Fibroblast of skin of right biceps (primary cell): Measurements from ENCODE around the gene SMYD3.
A peak's percentile ranks its signal among the peaks of the same experiment; 100 is the strongest.
"Not testable (repeated sequence)": the region's sequence is repeated elsewhere in the genome, so short reads cannot be mapped to it uniquely, and the experiment has no call there.

Experiments used
- DNase-seq: peaks from one replicate; pipeline ENCODE4 v3.0.0-alpha.2; 2013

SMYD3 gene

DNA sequence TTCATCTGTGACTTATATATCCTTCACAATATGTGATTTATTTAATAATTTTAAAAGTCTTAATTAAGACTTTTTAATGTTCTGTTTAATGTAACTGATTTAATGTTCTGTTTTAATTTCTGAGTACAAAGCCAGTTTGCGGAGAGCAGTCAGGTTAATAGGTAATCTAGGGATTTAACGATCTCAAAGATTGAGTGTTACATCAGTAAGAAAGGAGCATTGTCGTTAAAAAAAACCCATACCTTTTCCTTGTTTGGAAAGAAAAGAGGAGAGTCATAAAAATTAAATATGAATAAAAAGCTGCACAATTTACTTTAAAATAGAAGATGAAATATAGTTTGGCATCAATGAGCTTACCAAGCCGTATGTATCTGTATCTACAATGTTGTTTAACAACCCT lies 730.9 kb downstream of the SMYD3 start:
- DNase-seq = no peak

- not testable (repeated sequence) for DNase-seq
Measured at GRCh38 chr1:245774931-245775330, 732.1 kb downstream of the SMYD3 start.

DNA sequence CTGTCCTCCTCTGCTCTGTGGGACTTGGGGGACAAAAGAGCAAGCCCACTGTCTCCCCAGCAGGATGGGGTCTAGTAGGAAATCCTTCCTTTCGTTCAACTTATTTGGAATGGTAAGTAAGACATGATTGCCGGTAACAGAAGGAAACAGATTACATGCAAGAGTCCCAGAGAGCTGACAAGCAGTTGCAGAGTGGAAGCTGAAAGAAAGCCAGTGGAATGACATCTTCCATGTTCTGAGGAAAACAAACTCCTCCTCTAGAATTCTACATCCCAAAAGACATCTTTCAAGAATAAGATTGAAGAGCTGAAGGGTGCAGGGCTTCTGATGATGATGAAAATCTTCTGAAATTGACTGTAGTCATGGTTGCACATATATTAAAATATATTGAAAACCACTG lies 732.9 kb downstream of the SMYD3 start:
- DNase-seq = no peak

DNA sequence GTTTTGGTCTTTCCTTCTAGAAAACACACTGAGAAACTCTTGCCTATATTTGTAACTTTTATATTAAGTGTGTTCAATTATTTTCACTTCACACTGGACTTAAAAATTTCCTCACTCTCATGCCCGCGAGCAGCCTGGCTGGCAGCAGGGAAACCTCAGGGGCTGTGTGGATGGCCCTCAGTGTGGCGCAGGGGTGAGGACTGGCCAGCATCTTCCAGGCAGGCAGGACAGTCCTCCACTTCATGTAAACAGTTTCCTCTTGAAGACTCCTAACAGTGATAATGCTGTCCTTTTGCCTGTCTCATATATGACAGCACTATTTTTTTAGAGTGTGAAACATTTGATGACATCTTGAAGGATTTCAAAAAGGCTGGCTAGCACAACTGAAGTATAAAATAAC lies 733.7 kb downstream of the SMYD3 start:
- no peak for DNase-seq

GRCh38 chr1:245772739-245773138 lies 734.3 kb downstream of the SMYD3 start:
- DNase-seq = no peak

DNA sequence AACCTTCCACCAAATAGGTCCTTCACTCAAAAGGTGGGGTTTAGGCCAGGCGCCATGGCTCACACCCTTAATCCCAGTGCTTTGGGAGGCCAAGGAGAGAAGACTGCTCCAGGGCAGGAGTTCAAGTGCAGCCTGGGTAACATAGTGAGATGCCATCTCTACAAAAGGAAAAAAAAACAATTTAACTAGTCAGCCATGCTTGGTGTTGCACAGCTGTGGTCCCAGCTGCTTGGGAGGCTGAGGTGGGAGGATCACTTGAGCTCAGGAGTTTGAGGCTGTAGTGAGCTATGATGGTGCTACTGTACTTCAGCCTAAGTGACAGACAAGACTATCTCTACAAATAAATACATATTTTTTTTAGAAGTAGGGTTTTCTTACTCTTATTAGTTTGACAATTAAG lies 734.8 kb downstream of the SMYD3 start:
- DNase-seq = no peak

GRCh38 chr1:245771511-245772281 lies 735.4 kb downstream of the SMYD3 start:
- peak; percentile 100 for DNase-seq

GRCh38 chr1:245770156-245770555 lies 736.9 kb downstream of the SMYD3 start:
- DNase-seq = peak; percentile 68

DNA sequence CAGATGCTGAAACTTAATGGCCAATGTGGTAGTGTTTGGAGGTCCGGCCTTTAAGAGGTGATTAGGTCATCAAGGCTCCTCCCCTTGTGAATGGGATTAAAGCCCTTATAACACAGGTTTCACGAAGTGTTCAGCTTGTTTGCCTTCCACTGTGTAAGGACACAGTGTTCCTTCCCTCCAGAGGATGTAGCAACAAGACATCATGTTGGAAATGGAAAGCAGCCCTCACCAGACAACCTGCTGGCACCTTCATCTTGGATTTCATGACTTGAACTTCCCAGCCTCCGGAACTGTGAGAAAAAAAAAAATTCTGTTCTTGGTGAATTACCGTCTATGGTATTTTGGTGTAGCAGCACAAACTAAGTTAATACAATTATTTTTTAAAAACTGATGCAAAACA lies 738.5 kb downstream of the SMYD3 start:
- DNase-seq = no peak

GRCh38 chr1:245765230-245766000 lies 741.7 kb downstream of the SMYD3 start:
- peak; percentile 93 for DNase-seq

GRCh38 chr1:245763873-245764331 lies 743.2 kb downstream of the SMYD3 start:
- DNase-seq = no peak

DNA sequence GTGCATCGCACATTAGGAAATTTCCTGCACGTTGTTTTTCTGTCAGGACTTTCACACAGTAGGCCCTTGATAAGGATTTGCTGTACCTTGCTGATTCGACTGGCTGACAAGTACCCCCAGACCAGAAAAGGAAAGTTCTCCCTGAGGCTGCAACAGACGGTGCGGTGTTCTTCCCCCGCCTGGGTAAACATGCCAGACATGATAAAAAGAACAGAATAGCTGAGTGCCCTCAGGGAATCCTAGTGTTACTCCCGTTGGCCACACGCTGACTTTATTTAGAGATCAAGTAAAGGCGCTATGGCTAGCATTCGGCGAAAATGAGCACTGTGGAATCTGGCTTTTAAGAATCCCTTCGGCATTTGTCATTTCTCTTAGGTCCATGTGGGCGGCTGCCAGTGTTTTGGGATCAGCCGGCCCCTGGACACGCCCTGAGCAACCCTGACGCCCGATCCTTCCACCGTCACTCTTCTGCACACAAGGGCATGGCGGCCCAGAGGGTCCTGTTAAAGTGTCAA lies 744.6 kb downstream of the SMYD3 start:
- DNase-seq = no peak

GRCh38 chr1:245760301-245760700 lies 746.8 kb downstream of the SMYD3 start:
- no peak for DNase-seq

DNA sequence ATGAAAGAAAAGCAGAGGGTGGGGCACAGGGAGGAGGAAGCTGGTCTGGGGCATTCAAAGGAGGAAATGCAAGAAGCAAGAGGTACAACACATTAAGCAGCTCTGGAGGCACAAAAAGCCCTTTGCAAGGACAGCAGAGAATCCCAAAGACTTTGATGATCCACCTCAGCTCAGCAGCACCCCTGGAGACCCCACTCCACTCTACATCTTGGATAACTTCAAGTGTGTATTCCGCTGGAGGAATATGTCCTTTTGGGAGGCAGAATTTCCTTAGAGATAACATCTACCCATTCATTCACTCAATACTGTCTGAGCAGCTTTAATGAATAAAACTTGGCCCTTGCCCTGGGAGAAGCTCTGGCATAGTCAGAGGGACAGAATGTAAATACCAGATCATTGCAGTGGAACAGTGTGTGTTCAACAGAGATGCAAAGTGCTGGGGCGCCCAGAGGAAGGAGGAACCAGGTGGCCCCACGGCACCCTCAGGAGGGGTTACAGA lies 752.6 kb downstream of the SMYD3 start:
- DNase-seq = no peak

DNA sequence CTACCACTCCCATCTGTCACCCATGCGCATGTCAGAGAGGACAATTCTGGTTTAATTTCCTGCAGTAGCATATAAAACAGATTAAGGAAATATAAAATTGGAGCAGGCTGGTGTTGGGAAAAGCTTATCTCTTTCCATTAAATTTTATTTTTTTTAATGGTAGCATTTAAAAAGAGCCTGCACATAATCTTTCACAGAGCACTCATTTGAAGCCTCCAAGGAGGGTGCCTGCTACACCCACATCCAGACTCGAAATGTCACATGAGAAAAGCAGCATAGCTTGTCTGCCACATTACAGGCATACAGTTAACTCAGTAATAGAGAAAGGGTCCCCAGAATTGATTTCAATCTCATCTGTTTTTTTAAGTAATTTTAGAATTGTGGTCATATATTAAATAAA lies 753.3 kb downstream of the SMYD3 start:
- DNase-seq = no peak

DNA sequence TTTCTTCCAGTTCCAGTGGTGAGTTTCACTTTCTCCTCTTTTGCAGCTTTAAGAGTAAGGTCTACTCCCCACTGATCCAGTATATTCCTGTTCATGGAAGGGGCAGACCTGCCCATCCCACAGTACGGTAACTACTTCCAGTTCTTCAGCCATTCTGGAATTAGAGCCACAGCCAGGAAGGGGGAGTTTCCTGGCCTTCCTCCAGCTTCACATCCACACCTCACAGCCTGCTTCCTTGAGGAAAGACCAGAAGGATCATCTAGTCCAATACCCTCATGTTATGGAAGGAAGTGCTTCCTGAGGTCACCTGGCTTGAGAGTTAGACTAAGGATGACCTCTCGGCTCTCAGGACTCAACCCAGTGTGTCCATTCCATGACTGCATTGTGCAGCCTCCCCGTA lies 754.5 kb downstream of the SMYD3 start:
- DNase-seq = peak; percentile 47

- peak; percentile 85 for DNase-seq
Measured at GRCh38 chr1:245751726-245752470, 755.2 kb downstream of the SMYD3 start.

- peak; percentile 89 for DNase-seq
Measured at GRCh38 chr1:245751116-245751515, 756.0 kb downstream of the SMYD3 start.

DNA sequence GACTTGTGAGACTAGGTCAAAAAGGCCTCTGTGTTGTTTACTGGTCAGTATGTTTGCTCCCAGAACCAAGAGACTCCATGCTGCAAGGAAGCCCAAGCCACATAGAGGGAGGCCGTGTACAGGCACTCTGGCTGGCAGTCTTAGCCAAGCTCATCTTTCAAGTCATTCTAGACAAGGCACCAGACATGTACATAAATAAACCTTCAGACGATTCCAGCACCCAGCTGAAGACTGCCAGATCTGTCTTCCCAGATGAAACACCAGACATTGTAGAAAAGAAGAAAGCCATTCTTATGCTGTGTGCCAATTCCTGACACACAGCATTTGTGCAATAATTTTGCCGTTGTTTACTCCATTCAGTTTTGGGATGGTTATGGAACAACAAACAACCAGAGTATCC lies 756.8 kb downstream of the SMYD3 start:
- DNase-seq = no peak

- no peak for DNase-seq
Measured at GRCh38 chr1:245749053-245749452, 758.0 kb downstream of the SMYD3 start.

DNA sequence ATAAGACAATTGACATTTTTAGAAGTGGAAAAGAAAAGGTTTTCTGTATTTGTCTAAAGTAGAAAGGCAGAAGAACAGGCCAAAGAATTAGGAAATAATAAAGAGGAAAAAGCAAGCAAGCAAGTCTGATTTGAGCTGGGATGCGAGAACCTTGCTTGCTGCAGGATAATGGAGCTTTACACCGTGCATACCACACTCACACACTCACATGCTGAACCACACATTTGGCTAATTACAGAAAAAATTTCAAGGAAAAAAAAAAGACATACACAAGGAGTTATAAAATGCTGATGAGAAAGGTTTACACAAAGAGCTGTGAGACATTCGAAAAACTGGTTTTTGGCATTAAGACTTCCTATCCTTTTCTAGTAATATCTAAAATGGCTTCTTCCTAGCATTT lies 758.4 kb downstream of the SMYD3 start:
- DNase-seq = peak; percentile 51

- DNase-seq = peak; percentile 61
Measured at GRCh38 chr1:245748240-245748639, 758.8 kb downstream of the SMYD3 start.

DNA sequence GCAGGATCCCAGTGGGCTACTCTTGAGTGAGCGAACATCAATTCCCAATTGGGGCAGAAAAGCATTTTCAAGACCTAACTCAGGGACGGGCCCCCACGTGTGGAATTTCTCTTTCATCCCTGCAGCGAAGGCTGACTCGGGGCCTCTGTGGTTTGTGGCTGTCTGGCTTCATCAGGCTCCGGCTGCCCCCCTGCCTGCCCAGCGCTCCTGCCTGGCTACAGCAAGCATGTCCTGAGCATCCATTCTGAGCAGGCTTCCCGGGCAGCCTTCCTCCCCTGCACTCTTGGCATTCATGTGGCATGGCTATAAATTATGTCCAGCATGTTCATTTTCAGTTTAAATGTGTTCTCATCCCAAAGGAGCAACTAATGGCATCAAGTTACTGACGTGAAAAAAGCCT lies 764.2 kb downstream of the SMYD3 start:
- peak; percentile 90 for DNase-seq
